Measurements from ENCODE around the gene HNRNPA3.
"Not testable (repeated sequence)": the region's sequence is repeated elsewhere in the genome, so short reads cannot be mapped to it uniquely, and the experiment has no call there.

- TF ChIP-seq EZH2 (IDR thresholded peaks at IDR 0.05; ENCODE audit: low read depth); CTCF (conservative IDR thresholded peaks at IDR 0.05): not testable (repeated sequence)
Measured at GRCh38 chr2:177179671-177180070, 32.9 kb upstream of the HNRNPA3 start.

All from PC-9 (cell line).